Measurements from ENCODE around the gene CLEC4E. TPM values are rescaled to one million over a fixed set of nuclear protein-coding genes. Genes with fewer than 3 reads are reported as not detected.
"Not testable (repeated sequence)": the region's sequence is repeated elsewhere in the genome, so short reads cannot be mapped to it uniquely, and the experiment has no call there.

Gene CLEC4E
- polyA plus RNA-seq, 1 donor, result not detected

GRCh38 chr12:8507596-8507995 is 33.1 kb downstream of the CLEC4E start:
- Histone ChIP-seq H3K4me1 (ENCODE audit: control insufficient read depth, insufficient read depth, low read length) (no peaks in the 10 kb centered on the region), H3K27me3 (ENCODE audit: control insufficient read depth, insufficient read depth, low read length) (peaks cover 4% of the 10 kb centered on the region), H3K4me3 (ENCODE audit: low read length) (no peak overlapping the region), H3K36me3 (ENCODE audit: control insufficient read depth, insufficient read depth, low read length) (no peaks in the 10 kb centered on the region), H3K27ac (ENCODE audit: low read length) (no peak overlapping the region), H3K9me3 (ENCODE audit: control insufficient read depth, low read depth, low read length) (no peaks in the 10 kb centered on the region)
- no peak for DNase-seq
- no CpG with 5 or more reads among the region's 3 CpGs for WGBS (ENCODE audit: insufficient coverage, low lambda C conversion rate)

- Histone ChIP-seq H3K4me3 (ENCODE audit: low read length) (no peak overlapping the region), H3K9me3 (ENCODE audit: control insufficient read depth, low read depth, low read length) (no peaks in the 10 kb centered on the region), H3K27me3 (ENCODE audit: control insufficient read depth, insufficient read depth, low read length) (peaks cover 4% of the 10 kb centered on the region), H3K27ac (ENCODE audit: low read length) (no peak overlapping the region), H3K4me1 (ENCODE audit: control insufficient read depth, insufficient read depth, low read length) (no peaks in the 10 kb centered on the region), H3K36me3 (ENCODE audit: control insufficient read depth, insufficient read depth, low read length) (no peaks in the 10 kb centered on the region)
- DNase-seq, result no peak
- 100% methylated on average over 1 of the region's 1 CpG for WGBS (ENCODE audit: insufficient coverage, low lambda C conversion rate)
Measured at GRCh38 chr12:8504351-8504750, 36.4 kb downstream of the CLEC4E start.

DNA sequence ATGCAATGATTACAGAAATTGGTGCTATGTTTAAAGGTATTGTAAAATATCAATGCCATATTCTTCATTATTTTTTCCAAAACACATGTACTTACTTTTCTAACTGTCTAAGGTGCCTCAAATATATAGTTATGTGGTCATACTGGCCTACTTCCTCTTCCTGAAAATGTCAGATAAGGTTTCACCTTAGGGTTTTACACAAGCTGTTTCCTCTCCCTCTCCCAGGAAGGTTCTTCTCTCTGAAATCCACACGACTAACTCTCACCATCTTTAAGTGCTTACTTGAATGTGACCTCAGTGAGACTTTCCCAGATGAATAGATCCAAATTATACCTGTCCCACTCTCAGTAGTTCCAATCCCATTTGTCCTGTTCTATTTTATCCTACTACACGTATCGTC is 39.0 kb downstream of the CLEC4E start:
- H3K36me3 ChIP-seq (ENCODE audit: control insufficient read depth, insufficient read depth, low read length), result no peaks in the 10 kb centered on the region
- DNase-seq, result no peak

DNA sequence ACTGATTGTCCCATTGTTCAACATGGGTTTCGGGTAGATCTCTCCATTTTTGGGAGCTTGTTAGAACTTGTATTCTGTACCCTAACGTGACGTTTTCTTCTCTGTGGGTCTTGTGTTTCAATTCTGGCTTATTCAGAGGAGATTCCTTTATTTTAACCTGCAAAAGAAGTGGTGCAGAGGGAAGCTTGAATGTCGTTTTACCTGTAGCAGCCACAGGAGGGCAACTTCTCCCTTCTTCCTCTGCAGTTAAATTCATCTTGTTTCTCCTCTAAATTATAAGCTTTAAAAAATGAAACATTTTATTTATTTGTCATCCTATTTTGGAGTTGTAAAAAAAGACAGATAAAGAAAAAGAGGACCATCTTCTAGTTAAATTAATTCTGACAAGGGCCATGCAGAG is 41.1 kb downstream of the CLEC4E start:
- Histone ChIP-seq H3K9me3 (ENCODE audit: control insufficient read depth, low read depth, low read length) (no peaks in the 10 kb centered on the region), H3K27ac (ENCODE audit: low read length) (no peak overlapping the region), H3K36me3 (ENCODE audit: control insufficient read depth, insufficient read depth, low read length) (no peaks in the 10 kb centered on the region), H3K4me1 (ENCODE audit: control insufficient read depth, insufficient read depth, low read length) (no peaks in the 10 kb centered on the region), H3K27me3 (ENCODE audit: control insufficient read depth, insufficient read depth, low read length) (no peaks in the 10 kb centered on the region), H3K4me3 (ENCODE audit: low read length) (no peak overlapping the region)
- no peak for DNase-seq
- WGBS (ENCODE audit: insufficient coverage, low lambda C conversion rate), result no CpG with 5 or more reads among the region's 4 CpGs

More for the DNA sequence above, 39.0 kb downstream of the CLEC4E start:
- no peaks in the 10 kb centered on the region for H3K27me3 ChIP-seq (ENCODE audit: control insufficient read depth, insufficient read depth, low read length)
- H3K4me1 ChIP-seq (ENCODE audit: control insufficient read depth, insufficient read depth, low read length), result no peaks in the 10 kb centered on the region
- H3K4me3 ChIP-seq (ENCODE audit: low read length), result no peak overlapping the region
- H3K9me3 ChIP-seq (ENCODE audit: control insufficient read depth, low read depth, low read length), result no peaks in the 10 kb centered on the region
- WGBS (ENCODE audit: insufficient coverage, low lambda C conversion rate), result no CpG with 5 or more reads among the region's 3 CpGs
- H3K27ac ChIP-seq (ENCODE audit: low read length), result no peak overlapping the region

DNA sequence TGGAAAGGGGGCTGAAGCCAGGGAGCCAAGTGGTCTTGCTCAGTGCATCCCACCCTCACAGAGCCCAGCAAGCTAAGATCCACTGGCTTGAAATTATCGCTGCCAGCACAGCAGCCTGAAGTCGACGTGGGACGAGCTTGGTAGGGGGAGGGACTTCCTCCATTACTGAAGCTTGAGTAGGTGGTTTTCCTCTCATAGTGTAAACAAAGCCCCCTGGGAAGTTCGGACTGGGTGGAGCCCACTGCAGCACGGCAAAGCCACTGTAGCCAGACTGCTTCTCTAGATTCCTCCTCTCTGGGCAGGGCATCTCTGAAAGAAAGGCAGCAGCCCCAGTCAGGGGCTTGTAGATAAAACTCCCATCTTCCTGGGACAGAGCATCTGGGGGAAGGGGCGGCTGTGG is 44.6 kb downstream of the CLEC4E start:
- WGBS (ENCODE audit: insufficient coverage, low lambda C conversion rate), result no CpG with 5 or more reads among the region's 7 CpGs
- H3K27ac ChIP-seq (ENCODE audit: low read length); DNase-seq; H3K4me1 ChIP-seq (ENCODE audit: control insufficient read depth, insufficient read depth, low read length); H3K36me3 ChIP-seq (ENCODE audit: control insufficient read depth, insufficient read depth, low read length); H3K27me3 ChIP-seq (ENCODE audit: control insufficient read depth, insufficient read depth, low read length); H3K4me3 ChIP-seq (ENCODE audit: low read length); H3K9me3 ChIP-seq (ENCODE audit: control insufficient read depth, low read depth, low read length): not testable (repeated sequence)

GRCh38 chr12:8495671-8496070 is 45.0 kb downstream of the CLEC4E start:
- not testable (repeated sequence) for H3K27ac ChIP-seq (ENCODE audit: low read length); H3K27me3 ChIP-seq (ENCODE audit: control insufficient read depth, insufficient read depth, low read length); H3K9me3 ChIP-seq (ENCODE audit: control insufficient read depth, low read depth, low read length); H3K36me3 ChIP-seq (ENCODE audit: control insufficient read depth, insufficient read depth, low read length); H3K4me1 ChIP-seq (ENCODE audit: control insufficient read depth, insufficient read depth, low read length); DNase-seq; H3K4me3 ChIP-seq (ENCODE audit: low read length)
- WGBS (ENCODE audit: insufficient coverage, low lambda C conversion rate), result no CpG with 5 or more reads among the region's 4 CpGs

DNA sequence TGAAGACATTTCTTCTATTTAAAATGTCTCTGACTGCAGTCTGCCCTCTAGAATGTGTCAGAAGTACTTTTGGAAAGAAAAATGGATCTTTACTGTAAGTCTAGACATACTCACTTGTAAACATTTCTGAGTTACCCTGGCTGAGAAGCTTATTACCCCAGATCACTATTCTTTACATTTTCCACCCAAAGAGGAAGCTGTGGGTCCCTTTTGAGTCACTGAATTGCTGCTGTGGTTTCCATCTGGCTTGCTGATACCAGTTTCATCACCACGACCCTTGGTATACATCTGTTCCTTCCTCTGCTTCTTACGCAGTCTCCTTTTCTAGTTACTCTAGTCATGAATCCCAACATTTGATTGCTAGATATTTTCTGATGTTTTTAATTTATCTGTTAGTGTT is 47.6 kb downstream of the CLEC4E start:
- Histone ChIP-seq H3K36me3 (ENCODE audit: control insufficient read depth, insufficient read depth, low read length) (no peaks in the 10 kb centered on the region), H3K27ac (ENCODE audit: low read length) (no peak overlapping the region), H3K9me3 (ENCODE audit: control insufficient read depth, low read depth, low read length) (no peaks in the 10 kb centered on the region), H3K27me3 (ENCODE audit: control insufficient read depth, insufficient read depth, low read length) (no peaks in the 10 kb centered on the region), H3K4me1 (ENCODE audit: control insufficient read depth, insufficient read depth, low read length) (no peaks in the 10 kb centered on the region), H3K4me3 (ENCODE audit: low read length) (no peak overlapping the region)
- WGBS (ENCODE audit: insufficient coverage, low lambda C conversion rate), result 86% methylated on average over 1 of the region's 2 CpGs
- peak; percentile 8 to 15 for DNase-seq

GRCh38 chr12:8491646-8492530 is 48.8 kb downstream of the CLEC4E start:
- no peak overlapping the region for H3K27ac ChIP-seq (ENCODE audit: low read length)
- DNase-seq, result no peak
- 100% methylated on average over 1 of the region's 5 CpGs for WGBS (ENCODE audit: insufficient coverage, low lambda C conversion rate)

More at GRCh38 chr12:8491646-8492530, 48.8 kb downstream of the CLEC4E start:
- Histone ChIP-seq H3K36me3 (ENCODE audit: control insufficient read depth, insufficient read depth, low read length) (no peaks in the 10 kb centered on the region), H3K27me3 (ENCODE audit: control insufficient read depth, insufficient read depth, low read length) (no peaks in the 10 kb centered on the region), H3K4me3 (ENCODE audit: low read length) (no peak overlapping the region), H3K4me1 (ENCODE audit: control insufficient read depth, insufficient read depth, low read length) (no peaks in the 10 kb centered on the region), H3K9me3 (ENCODE audit: control insufficient read depth, low read depth, low read length) (no peaks in the 10 kb centered on the region)

Other genes starting within 250 kb of the CLEC4E start
- gene CLEC6A, start 84.9 kb downstream of the CLEC4E start, polyA plus RNA-seq, result not detected
- gene CLEC4D, start 27.4 kb downstream of the CLEC4E start, polyA plus RNA-seq, result 0.03 TPM
- 1.0 TPM for gene AICDA, start 72.0 kb upstream of the CLEC4E start, polyA plus RNA-seq
- gene MFAP5, start 121.9 kb upstream of the CLEC4E start, polyA plus RNA-seq, result 7.6 TPM
- 65.2 TPM for gene RIMKLB, start 157.1 kb upstream of the CLEC4E start, polyA plus RNA-seq

All from large intestine (tissue), 3 donors.